ENCODE results near the gene CCDC83. TPM values are rescaled to one million over a fixed set of nuclear protein-coding genes. Genes with fewer than 3 reads are reported as not detected.
"Not testable (repeated sequence)": the region's sequence is repeated elsewhere in the genome, so short reads cannot be mapped to it uniquely, and the experiment has no call there.

CCDC83 gene
- total RNA-seq, 2 experiments from 2014 or later = not detected

DNA sequence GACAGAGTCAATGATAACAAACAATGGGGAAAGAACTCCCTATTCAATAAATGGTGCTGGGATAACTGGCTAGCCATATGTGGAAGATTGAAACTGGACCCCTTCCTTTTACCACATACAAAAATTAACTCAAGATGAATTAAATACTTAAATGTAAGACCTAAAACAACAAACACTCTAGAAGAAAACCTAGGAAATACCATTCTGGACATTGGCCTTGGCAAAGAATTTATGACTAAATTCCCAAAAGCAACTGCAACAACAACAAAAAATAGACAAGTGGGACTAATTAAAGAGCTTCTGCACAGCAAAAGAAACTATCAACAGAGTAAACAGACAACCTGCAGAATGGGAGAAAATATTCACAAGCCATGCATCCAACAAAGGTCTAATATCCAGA is 4.4 kb downstream of the CCDC83 start:
- H3K27ac Mint-ChIP-seq; H3K9me3 Mint-ChIP-seq; H3K27me3 Mint-ChIP-seq; CTCF ChIA-PET; H3K36me3 Mint-ChIP-seq; POLR2A ChIA-PET; H3K4me3 Mint-ChIP-seq; H3K4me1 Mint-ChIP-seq (ENCODE audit: low read depth); DNase-seq: not testable (repeated sequence)
- intact Hi-C loops (cut with micrococcal nuclease) = loop anchor here (5.0 to 10.0 kb wide), 4 partner anchors 343 to 948 kb away; no protein-coding TSS in a partner anchor

DNA sequence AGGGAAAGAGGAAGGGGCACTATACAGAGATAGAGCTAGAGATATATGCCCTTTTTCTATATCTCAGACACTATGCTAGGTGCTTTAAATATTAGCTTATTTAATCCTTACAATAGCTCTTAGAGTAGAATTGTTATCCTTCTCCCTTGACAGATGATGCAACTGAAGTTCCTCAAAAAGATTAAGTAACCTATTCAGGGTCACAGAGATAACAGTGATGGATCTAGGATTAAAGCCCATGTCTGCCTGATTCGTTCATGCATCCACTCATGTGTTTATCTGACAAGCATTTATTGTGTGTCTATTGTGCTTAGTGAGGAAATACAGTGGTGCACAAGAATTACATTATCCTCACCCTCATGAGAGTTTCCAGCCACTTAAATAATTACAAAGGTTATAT is 8.7 kb downstream of the CCDC83 start:
- H3K4me3 Mint-ChIP-seq = no peak overlapping the region
- intact Hi-C loops (cut with micrococcal nuclease) = no loop called here
- CTCF ChIA-PET = interaction anchor here (3.4 kb wide), 1 partner anchor 9 kb away, joined by 12 read pairs; the partner anchor contains the start of gene CCDC83
- no peak overlapping the region for H3K27ac Mint-ChIP-seq
- peaks cover 3% of the 10 kb centered on the region for H3K4me1 Mint-ChIP-seq (ENCODE audit: low read depth)
- H3K27me3 Mint-ChIP-seq = peaks cover 3% of the 10 kb centered on the region
- no peaks in the 10 kb centered on the region for H3K9me3 Mint-ChIP-seq
- POLR2A ChIA-PET = no interaction called here
- no peak for DNase-seq
- H3K36me3 Mint-ChIP-seq = no peaks in the 10 kb centered on the region

DNA sequence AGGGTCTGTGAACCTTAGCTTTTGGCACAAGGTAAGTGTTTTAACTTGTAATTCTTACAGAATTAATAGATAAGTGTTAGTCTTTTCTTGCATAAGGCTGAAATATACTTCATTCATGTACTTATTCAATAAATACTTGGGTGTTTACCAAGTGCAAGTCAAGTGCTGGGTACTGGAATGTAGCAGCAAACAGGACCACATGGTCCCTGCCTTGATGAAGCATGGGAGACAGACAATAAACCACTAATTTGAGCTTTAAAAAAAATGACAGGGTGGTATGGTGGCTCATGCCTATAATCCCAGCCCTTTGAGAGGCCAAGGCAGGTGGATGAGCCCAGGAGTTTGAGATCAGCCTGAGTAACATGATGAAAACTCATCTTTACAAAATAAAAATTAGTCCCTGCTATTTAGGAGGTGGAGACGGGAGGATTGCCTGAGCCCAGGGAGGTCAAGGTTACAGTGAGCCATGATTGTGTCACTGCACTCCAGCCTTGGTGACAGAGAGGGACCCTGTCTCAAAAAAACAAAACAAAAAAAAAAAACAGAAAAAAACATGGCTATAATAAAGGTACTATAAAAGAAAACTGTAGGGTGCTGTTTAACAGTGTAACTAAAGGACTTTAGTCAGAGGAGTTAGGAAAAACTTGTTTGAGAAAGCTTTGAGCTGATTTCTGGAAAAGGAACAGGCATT is 11.1 kb downstream of the CCDC83 start:
- Mint-ChIP-seq H3K9me3 (no peaks in the 10 kb centered on the region), H3K4me3 (no peak overlapping the region), H3K36me3 (no peaks in the 10 kb centered on the region), H3K27ac (no peak overlapping the region), H3K4me1 (ENCODE audit: low read depth) (peaks cover 3% of the 10 kb centered on the region), H3K27me3 (peaks cover 3% of the 10 kb centered on the region)
- no peak for DNase-seq
- intact Hi-C loops (cut with micrococcal nuclease) = no loop called here
- CTCF ChIA-PET = interaction anchor here (0.6 to 3.4 kb wide), 2 partner anchors 11 to 513 kb away, joined by 4 to 12 read pairs; partner anchors contain the start of gene CCDC83
- POLR2A ChIA-PET = no interaction called here

DNA sequence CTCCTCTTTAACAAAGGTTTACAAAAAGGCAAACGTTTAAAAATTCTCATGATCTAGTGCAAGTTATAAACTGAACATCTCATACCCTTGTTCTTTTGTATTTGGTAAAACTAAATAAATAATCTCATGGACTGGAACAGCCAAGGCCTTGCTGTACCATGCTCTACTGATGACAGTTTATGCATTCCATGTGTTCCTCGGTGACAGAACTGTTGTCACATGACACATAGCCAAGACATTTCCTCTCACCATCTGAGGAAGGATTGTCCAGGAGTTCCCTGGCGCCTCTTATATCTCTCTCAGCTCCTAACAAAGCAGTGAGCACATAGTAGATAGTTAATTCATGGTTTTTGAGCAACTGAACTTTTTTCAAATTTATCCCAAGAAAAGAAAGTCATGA is 12.6 kb downstream of the CCDC83 start:
- POLR2A ChIA-PET = no interaction called here
- intact Hi-C loops (cut with micrococcal nuclease) = no loop called here

DNA sequence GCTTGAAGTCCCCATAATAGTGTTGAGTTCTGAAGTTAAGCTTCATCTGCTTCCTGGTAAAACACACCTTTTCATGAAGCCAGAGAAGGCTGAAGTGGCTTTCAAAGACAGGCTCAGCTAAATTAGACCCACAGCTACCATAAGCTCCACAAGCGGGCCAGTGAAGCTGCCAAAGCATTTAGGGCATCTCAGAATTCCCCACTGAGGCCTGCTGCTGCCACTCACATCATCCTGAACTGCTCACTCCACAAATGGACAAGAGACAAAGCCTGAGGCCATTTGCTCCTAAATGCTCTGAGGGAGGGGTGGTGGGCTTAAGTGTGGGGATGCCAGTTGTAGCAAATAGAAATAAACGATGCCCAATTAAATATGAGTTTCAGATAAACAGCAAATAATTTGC is 14.6 kb downstream of the CCDC83 start:
- intact Hi-C loops (cut with micrococcal nuclease) = loop anchor here (5.0 kb wide), 1 partner anchor 53 kb away; no protein-coding TSS in a partner anchor
- H3K27ac Mint-ChIP-seq = no peak overlapping the region
- H3K9me3 Mint-ChIP-seq = no peaks in the 10 kb centered on the region
- CTCF ChIA-PET = no interaction called here
- H3K27me3 Mint-ChIP-seq = no peaks in the 10 kb centered on the region
- DNase-seq = no peak
- POLR2A ChIA-PET = no interaction called here
- peaks cover 11% of the 10 kb centered on the region for H3K4me1 Mint-ChIP-seq (ENCODE audit: low read depth)
- H3K4me3 Mint-ChIP-seq = no peak overlapping the region
- no peaks in the 10 kb centered on the region for H3K36me3 Mint-ChIP-seq

More for the DNA sequence above, 12.6 kb downstream of the CCDC83 start:
- Mint-ChIP-seq H3K27ac (no peak overlapping the region), H3K4me1 (ENCODE audit: low read depth) (peaks cover 3% of the 10 kb centered on the region), H3K36me3 (no peaks in the 10 kb centered on the region), H3K27me3 (no peaks in the 10 kb centered on the region), H3K9me3 (no peaks in the 10 kb centered on the region), H3K4me3 (no peak overlapping the region)
- CTCF ChIA-PET = no interaction called here
- no peak for DNase-seq

DNA sequence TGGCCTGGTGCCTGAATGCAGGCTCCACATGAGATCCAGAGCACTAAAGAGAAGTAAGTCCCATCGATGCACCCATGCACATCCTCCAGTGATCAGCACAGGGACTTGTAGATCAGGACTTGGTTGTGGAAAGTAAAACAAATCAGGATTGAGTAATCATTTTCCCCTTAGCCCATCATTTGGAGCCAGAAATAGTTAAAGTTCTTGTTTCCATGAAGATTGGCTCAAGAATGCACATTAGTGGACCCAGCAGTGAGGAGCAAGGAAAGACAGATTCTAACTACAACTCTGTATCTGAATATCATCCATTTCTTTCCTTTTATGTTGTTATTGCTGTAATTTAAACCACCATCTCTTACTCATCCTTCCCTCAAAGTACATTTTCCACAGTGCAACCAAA is 19.1 kb downstream of the CCDC83 start:
- Mint-ChIP-seq H3K4me3 (no peak overlapping the region), H3K36me3 (no peaks in the 10 kb centered on the region), H3K27ac (no peak overlapping the region), H3K4me1 (ENCODE audit: low read depth) (peaks cover 17% of the 10 kb centered on the region), H3K27me3 (peaks cover 5% of the 10 kb centered on the region), H3K9me3 (no peaks in the 10 kb centered on the region)
- CTCF ChIA-PET = interaction anchor here (1.2 kb wide), 1 partner anchor 20 kb away, joined by 5 read pairs; the partner anchor contains the start of gene CCDC83
- no peak for DNase-seq
- intact Hi-C loops (cut with micrococcal nuclease) = loop anchor here (5.0 kb wide), 1 partner anchor 48 kb away; no protein-coding TSS in a partner anchor
- POLR2A ChIA-PET = no interaction called here

DNA sequence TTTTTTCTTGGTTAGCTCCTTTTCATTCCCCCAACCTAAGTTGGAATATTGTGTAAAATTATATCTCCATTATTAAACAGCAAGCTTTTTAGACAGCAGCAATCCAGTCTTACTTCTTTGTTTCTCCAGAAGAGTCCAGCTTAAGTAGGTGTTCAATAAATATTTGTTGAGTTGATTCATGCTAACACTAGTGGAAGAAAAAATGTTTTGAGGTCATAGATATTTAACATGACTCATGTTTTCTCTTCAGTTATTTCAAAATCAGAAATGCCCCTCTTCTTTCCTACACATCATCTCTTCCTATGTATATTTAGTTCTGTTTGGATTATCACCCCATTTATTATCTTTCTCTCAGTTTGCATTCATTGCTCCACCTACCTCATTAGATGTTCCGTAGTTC is 20.3 kb downstream of the CCDC83 start:
- H3K9me3 Mint-ChIP-seq = no peaks in the 10 kb centered on the region
- no peak for DNase-seq
- intact Hi-C loops (cut with micrococcal nuclease) = no loop called here
- CTCF ChIA-PET = no interaction called here
- H3K4me3 Mint-ChIP-seq = no peak overlapping the region
- no peaks in the 10 kb centered on the region for H3K36me3 Mint-ChIP-seq
- POLR2A ChIA-PET = no interaction called here
- H3K4me1 Mint-ChIP-seq (ENCODE audit: low read depth) = peaks cover 17% of the 10 kb centered on the region
- H3K27ac Mint-ChIP-seq = no peak overlapping the region
- H3K27me3 Mint-ChIP-seq = peaks cover 5% of the 10 kb centered on the region

DNA sequence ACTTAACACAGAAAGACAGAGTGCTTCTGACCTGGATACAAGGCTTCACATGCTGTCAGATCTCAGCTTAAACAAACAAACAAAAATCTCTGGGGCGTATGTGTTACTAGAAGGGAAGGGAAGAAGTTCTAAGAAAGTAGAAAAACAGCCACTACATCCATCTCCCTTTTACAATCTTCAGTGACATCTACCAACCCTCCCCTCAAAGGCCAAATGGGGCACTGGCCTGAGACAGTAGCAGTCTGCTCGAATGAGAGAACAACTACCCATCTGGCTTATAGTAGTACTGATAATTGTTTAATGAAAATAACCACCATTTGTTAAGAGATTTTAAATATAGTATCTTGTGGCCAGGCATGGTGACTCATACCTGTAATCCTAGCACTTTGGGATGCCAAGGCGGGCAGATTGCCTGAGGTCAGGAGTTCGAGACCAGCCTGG is 29.4 kb downstream of the CCDC83 start:
- ChIA-PET POLR2A (no interaction called here), CTCF (no interaction called here)
- H3K36me3 Mint-ChIP-seq = no peaks in the 10 kb centered on the region
- peaks cover 4% of the 10 kb centered on the region for H3K27me3 Mint-ChIP-seq
- H3K4me3 Mint-ChIP-seq = no peak overlapping the region
- H3K27ac Mint-ChIP-seq = no peak overlapping the region
- DNase-seq = no peak
- no peaks in the 10 kb centered on the region for H3K9me3 Mint-ChIP-seq
- no peaks in the 10 kb centered on the region for H3K4me1 Mint-ChIP-seq (ENCODE audit: low read depth)
- intact Hi-C loops (cut with micrococcal nuclease) = no loop called here

DNA sequence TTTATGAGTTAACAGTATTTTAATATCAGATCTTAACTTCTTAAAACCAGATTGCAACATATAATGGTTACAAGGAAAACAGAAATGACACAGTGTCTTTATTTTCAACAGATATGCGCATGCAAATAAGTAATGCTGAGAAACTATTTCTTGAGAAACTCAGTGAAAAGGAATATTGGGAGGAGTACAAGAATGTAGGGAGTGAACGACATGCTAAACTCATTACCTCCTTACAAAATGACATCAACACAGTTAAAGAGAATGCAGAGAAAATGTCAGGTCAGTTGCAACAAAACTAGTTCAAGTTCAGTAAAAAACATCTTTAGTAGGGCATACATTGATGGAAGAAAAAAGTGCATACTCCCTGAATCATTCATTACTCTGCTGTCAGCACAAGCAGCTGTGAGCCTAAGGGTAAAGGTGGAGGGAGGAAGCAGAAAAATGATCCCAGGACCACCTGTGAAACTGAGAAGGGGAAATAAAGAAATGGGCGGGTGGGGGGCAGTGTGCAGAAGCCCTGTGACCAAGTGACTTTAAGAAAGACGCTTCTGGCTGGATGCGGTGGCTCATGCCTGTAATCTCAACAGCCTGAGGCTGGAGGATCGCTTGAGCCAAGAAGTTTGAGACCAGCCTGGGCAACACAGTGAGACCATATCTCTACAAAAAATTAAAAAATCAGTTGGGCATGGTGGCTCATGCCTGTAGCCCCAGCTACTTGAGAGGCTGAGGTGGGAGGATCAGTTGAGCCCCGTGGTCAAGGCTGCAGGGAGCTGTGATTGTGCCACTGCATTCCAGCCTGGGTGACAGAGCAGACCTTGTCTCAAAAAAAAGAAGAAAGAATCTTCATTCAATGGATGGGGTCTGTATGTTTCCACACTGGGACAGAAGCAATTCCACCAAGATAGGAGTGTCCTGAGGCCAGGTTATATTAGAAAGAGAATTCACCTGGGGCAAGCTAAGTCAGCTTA is 31.2 kb downstream of the CCDC83 start:
- Mint-ChIP-seq H3K27me3 (peaks cover 4% of the 10 kb centered on the region), H3K4me3 (no peak overlapping the region), H3K27ac (no peak overlapping the region), H3K4me1 (ENCODE audit: low read depth) (no peaks in the 10 kb centered on the region), H3K9me3 (no peaks in the 10 kb centered on the region), H3K36me3 (no peaks in the 10 kb centered on the region)
- DNase-seq = no peak
- ChIA-PET CTCF (interaction anchor here (1.5 kb wide), 1 partner anchor 31 kb away, joined by 3 read pairs; the partner anchor contains the start of gene CCDC83), POLR2A (no interaction called here)
- intact Hi-C loops (cut with micrococcal nuclease) = no loop called here

DNA sequence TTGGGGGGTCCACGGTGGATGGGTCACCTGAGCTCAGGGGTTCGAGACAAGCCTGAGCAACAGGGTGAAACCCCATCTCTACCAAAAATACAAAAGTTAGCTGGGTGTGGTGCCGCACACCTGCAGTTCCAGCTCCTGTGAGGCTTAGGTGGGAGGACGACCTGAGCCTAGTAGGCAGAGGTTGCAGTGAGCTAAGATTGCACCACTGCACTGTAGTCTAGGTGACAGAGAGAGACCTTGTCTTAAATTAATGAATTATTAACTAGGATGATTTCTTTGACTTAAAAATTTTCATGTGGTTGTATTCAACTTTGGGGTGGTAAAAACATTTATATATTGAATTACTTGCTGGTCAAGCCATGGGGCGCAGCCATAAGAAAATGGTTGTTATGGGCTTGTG is 33.9 kb downstream of the CCDC83 start:
- Mint-ChIP-seq H3K36me3 (no peaks in the 10 kb centered on the region), H3K27ac (no peak overlapping the region), H3K27me3 (no peaks in the 10 kb centered on the region), H3K4me1 (ENCODE audit: low read depth) (no peaks in the 10 kb centered on the region), H3K9me3 (no peaks in the 10 kb centered on the region), H3K4me3 (no peak overlapping the region)
- intact Hi-C loops (cut with micrococcal nuclease) = no loop called here
- DNase-seq = no peak
- ChIA-PET POLR2A (no interaction called here), CTCF (no interaction called here)

DNA sequence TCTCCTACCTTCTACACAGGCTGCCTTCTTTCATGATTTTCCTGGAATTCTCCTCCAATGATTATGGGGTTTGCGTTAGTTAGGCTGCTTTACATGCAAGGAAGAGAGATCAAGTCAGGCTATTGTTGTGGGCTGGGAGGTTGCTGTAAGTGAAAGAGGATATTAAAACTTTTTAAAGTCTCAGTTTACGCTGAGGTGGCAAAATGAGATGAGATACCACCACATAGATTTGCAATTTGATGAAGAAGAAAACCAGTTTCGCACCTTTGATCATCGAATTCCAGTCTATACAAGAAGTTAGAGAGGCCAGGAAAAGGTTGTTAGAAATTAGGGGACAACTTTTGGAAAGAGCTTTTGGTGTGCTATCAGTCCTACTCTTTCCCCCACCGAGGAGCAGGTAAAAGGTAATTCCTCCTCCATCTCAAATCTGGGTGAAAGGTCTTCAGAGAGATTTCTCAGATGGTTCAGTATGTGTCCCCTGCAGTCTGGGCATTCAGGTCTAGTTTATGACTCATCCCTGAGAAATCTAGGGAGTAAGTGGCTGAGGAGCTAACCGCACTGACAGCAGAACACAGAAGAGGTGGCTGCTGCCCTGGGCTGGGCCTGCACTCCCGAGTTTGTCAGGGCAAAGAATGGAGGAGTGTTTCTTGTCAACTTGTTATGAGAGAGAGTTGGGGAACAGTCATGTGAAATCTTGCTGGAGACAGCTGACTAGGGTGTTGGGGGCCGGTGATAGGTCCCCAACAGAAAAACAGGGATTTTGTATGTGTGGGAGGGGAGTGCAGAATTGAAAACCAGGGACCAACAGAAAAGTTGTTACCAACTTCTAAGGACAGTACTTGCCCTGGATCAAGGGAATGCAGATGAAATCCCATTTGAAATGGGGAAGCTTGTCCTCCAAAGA is 34.7 kb downstream of the CCDC83 start:
- CTCF ChIA-PET = no interaction called here
- no peaks in the 10 kb centered on the region for H3K36me3 Mint-ChIP-seq
- no peaks in the 10 kb centered on the region for H3K4me1 Mint-ChIP-seq (ENCODE audit: low read depth)
- no peaks in the 10 kb centered on the region for H3K9me3 Mint-ChIP-seq
- no peaks in the 10 kb centered on the region for H3K27me3 Mint-ChIP-seq
- DNase-seq = no peak
- H3K4me3 Mint-ChIP-seq = no peak overlapping the region
- intact Hi-C loops (cut with micrococcal nuclease) = no loop called here
- H3K27ac Mint-ChIP-seq = no peak overlapping the region
- POLR2A ChIA-PET = no interaction called here

DNA sequence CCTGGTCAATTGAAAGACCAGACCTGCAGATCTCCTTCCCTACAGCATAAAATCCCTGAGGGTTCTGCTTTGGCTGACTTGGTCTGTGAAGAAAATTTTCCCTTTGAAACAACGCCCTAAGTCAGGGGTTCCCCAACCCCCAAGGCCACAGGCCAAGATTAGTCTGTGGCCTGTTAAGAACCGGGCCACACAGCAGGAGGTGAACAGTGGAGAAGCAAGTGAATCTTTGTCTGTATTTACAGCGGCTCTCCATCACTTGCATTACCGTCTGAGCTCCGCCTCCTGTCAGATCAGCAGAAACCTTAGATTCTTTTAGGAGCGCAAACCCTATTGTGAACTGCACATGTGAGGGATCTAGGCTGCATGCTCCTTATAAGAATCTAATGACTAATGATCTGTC is 38.2 kb downstream of the CCDC83 start:
- Mint-ChIP-seq H3K9me3 (no peaks in the 10 kb centered on the region), H3K27me3 (no peaks in the 10 kb centered on the region), H3K4me1 (ENCODE audit: low read depth) (no peaks in the 10 kb centered on the region), H3K36me3 (no peaks in the 10 kb centered on the region), H3K27ac (no peak overlapping the region), H3K4me3 (no peak overlapping the region)
- CTCF ChIA-PET = no interaction called here
- intact Hi-C loops (cut with micrococcal nuclease) = no loop called here
- DNase-seq = no peak
- POLR2A ChIA-PET = no interaction called here
